GM12801 (cell line): ENCODE results near the gene TBC1D24.

ENCODE experiments used
- CTCF ChIP-seq: IDR thresholded peaks from one replicate; pipeline ENCODE4 v1.5.1; 2011; ENCODE audit warnings: control low read depth; ENCODE audit not compliant: insufficient read length; ENCODE audit errors: extremely low read depth

Gene TBC1D24

GRCh38 chr16:2530629-2531318 is 55.8 kb downstream of the TBC1D24 start:
- no peak for TF ChIP-seq CTCF

- no peak for TF ChIP-seq CTCF
Observed at GRCh38 chr16:2531371-2531695, 56.4 kb downstream of the TBC1D24 start, which contains the start of gene CEMP1. Gene CEMP1, minus strand, starts transcription at chr16:2531408. Its CDS starts 335 bp downstream, at chr16:2531073.

- TF ChIP-seq CTCF, result no peak
Observed at GRCh38 chr16:2531696-2532493, 57.0 kb downstream of the TBC1D24 start.

- TF ChIP-seq CTCF, result no peak
Observed at GRCh38 chr16:2532494-2533141, 57.7 kb downstream of the TBC1D24 start.

- no peak for TF ChIP-seq CTCF
Observed at GRCh38 chr16:2533912-2534311, 59.0 kb downstream of the TBC1D24 start.

GRCh38 chr16:2535625-2536013 is 60.7 kb downstream of the TBC1D24 start:
- no peak for TF ChIP-seq CTCF

- TF ChIP-seq CTCF, result no peak
Observed at GRCh38 chr16:2537451-2538379, 62.8 kb downstream of the TBC1D24 start, which contains the start of gene PDPK1. Gene PDPK1, plus strand, starts transcription at chr16:2538021. Its CDS starts 92 bp downstream, at chr16:2538113.
